Measurements from ENCODE around the gene FBXW5. TPM values are rescaled to one million over a fixed set of nuclear protein-coding genes. Genes with fewer than 3 reads are reported as not detected.

Gene FBXW5
- total RNA-seq, 5 donors from 2014 or later (not counting 1 experiment from before 2014, with no cell fraction given), result 60.9 to 161 (median 145) TPM

GRCh38 chr9:136917902-136918301, 26.6 kb downstream of the FBXW5 start:
- Mint-ChIP-seq H3K4me1 (peaks cover 0 to 4% (median 0%) of the 10 kb centered on the region in 3 donors), H3K27me3 (no peaks in the 10 kb centered on the region), H3K27ac (no peak overlapping the region), H3K36me3 (peaks cover 44% of the 10 kb centered on the region), H3K9me3 (no peaks in the 10 kb centered on the region), H3K4me3 (no peak overlapping the region)
- Histone ChIP-seq H3K4me3 (ENCODE audit: control insufficient read depth in 1 of 2, extremely low read depth in 1 of 2, low read length in 1 of 2) (no peak overlapping the region), H3K9me3 (no peaks in the 10 kb centered on the region), H3K36me3 (ENCODE audit: control insufficient read depth in 2 of 2, extremely low read depth in 1 of 2, insufficient read depth in 1 of 2, low read length in 1 of 2) (peaks cover 44 to 61% of the 10 kb centered on the region in 2 donors), H3K4me1 (ENCODE audit: control insufficient read depth in 1 of 2, extremely low read depth in 1 of 2, insufficient read depth in 2 of 2, low read length in 2 of 2) (peaks cover 0 to 2% of the 10 kb centered on the region in 2 experiments), H3K27ac (ENCODE audit: low read length) (no peak overlapping the region), H3K27me3 (replicated peaks in 1 of 2; ENCODE audit: control insufficient read depth in 2 of 2, extremely low read depth in 1 of 2, insufficient read depth in 2 of 2, low read length in 1 of 2) (no peaks in the 10 kb centered on the region)
- DNase-seq, result no peak
- ChIA-PET POLR2A (no interaction called here), CTCF (no interaction called here)
- ATAC-seq (replicated peaks in 1 of 4), result no peak
- 86% methylated on average over 6 of the region's 11 CpGs for WGBS (ENCODE audit: insufficient coverage)

- ChIA-PET POLR2A (no interaction called here), CTCF (no interaction called here)
- ATAC-seq (replicated peaks in 1 of 4), result no peak
- no peak for DNase-seq
- H3K27me3 Mint-ChIP-seq, result no peaks in the 10 kb centered on the region
- H3K27ac Mint-ChIP-seq, result no peak overlapping the region
- no peaks in the 10 kb centered on the region for H3K27me3 ChIP-seq (replicated peaks in 1 of 2; ENCODE audit: control insufficient read depth in 2 of 2, extremely low read depth in 1 of 2, insufficient read depth in 2 of 2, low read length in 1 of 2)
- peaks cover 0 to 2% of the 10 kb centered on the region in 2 experiments for H3K4me1 ChIP-seq (ENCODE audit: control insufficient read depth in 1 of 2, extremely low read depth in 1 of 2, insufficient read depth in 2 of 2, low read length in 2 of 2)
- H3K27ac ChIP-seq (ENCODE audit: low read length), result no peak overlapping the region
- peaks cover 0 to 4% (median 0%) of the 10 kb centered on the region in 3 donors for H3K4me1 Mint-ChIP-seq
- H3K36me3 Mint-ChIP-seq, result peaks cover 44% of the 10 kb centered on the region
- H3K9me3 ChIP-seq, result no peaks in the 10 kb centered on the region
- no peak overlapping the region for H3K4me3 Mint-ChIP-seq
- H3K9me3 Mint-ChIP-seq, result no peaks in the 10 kb centered on the region
- peaks cover 48 to 56% of the 10 kb centered on the region in 2 donors for H3K36me3 ChIP-seq (ENCODE audit: control insufficient read depth in 2 of 2, extremely low read depth in 1 of 2, insufficient read depth in 1 of 2, low read length in 1 of 2)
- WGBS (ENCODE audit: insufficient coverage), result 94% methylated on average over 32 of the region's 32 CpGs
- no peak overlapping the region for H3K4me3 ChIP-seq (ENCODE audit: control insufficient read depth in 1 of 2, extremely low read depth in 1 of 2, low read length in 1 of 2)
Observed at GRCh38 chr9:136916330-136917184, 28.0 kb downstream of the FBXW5 start.

GRCh38 chr9:136915632-136916329, 28.8 kb downstream of the FBXW5 start:
- Mint-ChIP-seq H3K4me3 (no peak overlapping the region), H3K36me3 (peaks cover 44% of the 10 kb centered on the region), H3K27ac (peak overlapping the region in 1 of 2 donors; percentile 18), H3K4me1 (peaks cover 0 to 4% (median 0%) of the 10 kb centered on the region in 3 donors), H3K27me3 (no peaks in the 10 kb centered on the region), H3K9me3 (no peaks in the 10 kb centered on the region)
- Histone ChIP-seq H3K36me3 (ENCODE audit: control insufficient read depth in 2 of 2, extremely low read depth in 1 of 2, insufficient read depth in 1 of 2, low read length in 1 of 2) (peaks cover 48 to 51% of the 10 kb centered on the region in 2 donors), H3K9me3 (no peaks in the 10 kb centered on the region), H3K27ac (ENCODE audit: low read length) (no peak overlapping the region), H3K27me3 (replicated peaks in 1 of 2; ENCODE audit: control insufficient read depth in 2 of 2, extremely low read depth in 1 of 2, insufficient read depth in 2 of 2, low read length in 1 of 2) (no peaks in the 10 kb centered on the region), H3K4me1 (ENCODE audit: control insufficient read depth in 1 of 2, extremely low read depth in 1 of 2, insufficient read depth in 2 of 2, low read length in 2 of 2) (peaks cover 0 to 2% of the 10 kb centered on the region in 2 experiments), H3K4me3 (ENCODE audit: control insufficient read depth in 1 of 2, extremely low read depth in 1 of 2, low read length in 1 of 2) (no peak overlapping the region)
- CTCF ChIA-PET, result no interaction called here
- 92% methylated on average over 20 of the region's 21 CpGs for WGBS (ENCODE audit: insufficient coverage)
- DNase-seq (no peak), ATAC-seq (replicated peaks in 1 of 4) (no peak)
- POLR2A ChIA-PET, result no interaction called here

GRCh38 chr9:136913701-136914438, 30.7 kb downstream of the FBXW5 start:
- peaks cover 41% of the 10 kb centered on the region for H3K36me3 Mint-ChIP-seq
- peaks cover 43 to 50% of the 10 kb centered on the region in 2 donors for H3K36me3 ChIP-seq (ENCODE audit: control insufficient read depth in 2 of 2, extremely low read depth in 1 of 2, insufficient read depth in 1 of 2, low read length in 1 of 2)
- no peaks in the 10 kb centered on the region for H3K9me3 Mint-ChIP-seq

GRCh38 chr9:136910901-136911245, 33.7 kb downstream of the FBXW5 start:
- peaks cover 2 to 7% (median 4%) of the 10 kb centered on the region in 3 donors for H3K4me1 Mint-ChIP-seq
- no peaks in the 10 kb centered on the region for H3K9me3 ChIP-seq
- ChIA-PET CTCF (no interaction called here), POLR2A (no interaction called here)
- H3K36me3 Mint-ChIP-seq, result peaks cover 30% of the 10 kb centered on the region
- no peaks in the 10 kb centered on the region for H3K27me3 Mint-ChIP-seq
- no peak overlapping the region for H3K27ac Mint-ChIP-seq
- ATAC-seq (replicated peaks in 1 of 4) (no peak), DNase-seq (peak in 2 of 35 experiments; percentile 8 to 19)
- H3K27ac ChIP-seq (ENCODE audit: low read length), result no peak overlapping the region
- H3K4me1 ChIP-seq (ENCODE audit: control insufficient read depth in 1 of 2, extremely low read depth in 1 of 2, insufficient read depth in 2 of 2, low read length in 2 of 2), result no peaks in the 10 kb centered on the region
- H3K9me3 Mint-ChIP-seq, result no peaks in the 10 kb centered on the region
- peaks cover 43% of the 10 kb centered on the region in 2 donors for H3K36me3 ChIP-seq (ENCODE audit: control insufficient read depth in 2 of 2, extremely low read depth in 1 of 2, insufficient read depth in 1 of 2, low read length in 1 of 2)
- H3K4me3 ChIP-seq (ENCODE audit: control insufficient read depth in 1 of 2, extremely low read depth in 1 of 2, low read length in 1 of 2), result no peak overlapping the region
- H3K27me3 ChIP-seq (replicated peaks in 1 of 2; ENCODE audit: control insufficient read depth in 2 of 2, extremely low read depth in 1 of 2, insufficient read depth in 2 of 2, low read length in 1 of 2), result no peaks in the 10 kb centered on the region
- 88% methylated on average over 12 of the region's 12 CpGs for WGBS (ENCODE audit: insufficient coverage)
- H3K4me3 Mint-ChIP-seq, result no peak overlapping the region

More at GRCh38 chr9:136913701-136914438, 30.7 kb downstream of the FBXW5 start:
- POLR2A ChIA-PET, result no interaction called here
- no peak overlapping the region for H3K27ac ChIP-seq (ENCODE audit: low read length)
- DNase-seq, result no peak
- CTCF ChIA-PET, result no interaction called here
- no peak for ATAC-seq (replicated peaks in 1 of 4)
- WGBS (ENCODE audit: insufficient coverage), result 96% methylated on average over 9 of the region's 17 CpGs
- no peak overlapping the region for H3K4me3 ChIP-seq (ENCODE audit: control insufficient read depth in 1 of 2, extremely low read depth in 1 of 2, low read length in 1 of 2)
- H3K27me3 ChIP-seq (replicated peaks in 1 of 2; ENCODE audit: control insufficient read depth in 2 of 2, extremely low read depth in 1 of 2, insufficient read depth in 2 of 2, low read length in 1 of 2), result no peaks in the 10 kb centered on the region
- no peaks in the 10 kb centered on the region for H3K27me3 Mint-ChIP-seq
- H3K27ac Mint-ChIP-seq, result no peak overlapping the region
- H3K4me1 ChIP-seq (ENCODE audit: control insufficient read depth in 1 of 2, extremely low read depth in 1 of 2, insufficient read depth in 2 of 2, low read length in 2 of 2), result peaks cover 0 to 2% of the 10 kb centered on the region in 2 experiments
- H3K4me3 Mint-ChIP-seq, result no peak overlapping the region
- peaks cover 0 to 4% (median 0%) of the 10 kb centered on the region in 3 donors for H3K4me1 Mint-ChIP-seq
- H3K9me3 ChIP-seq, result no peaks in the 10 kb centered on the region

GRCh38 chr9:136910197-136910900, 34.2 kb downstream of the FBXW5 start:
- H3K9me3 Mint-ChIP-seq, result no peaks in the 10 kb centered on the region
- H3K4me3 Mint-ChIP-seq, result no peak overlapping the region
- Histone ChIP-seq H3K27me3 (replicated peaks in 1 of 2; ENCODE audit: control insufficient read depth in 2 of 2, extremely low read depth in 1 of 2, insufficient read depth in 2 of 2, low read length in 1 of 2) (no peaks in the 10 kb centered on the region), H3K4me3 (ENCODE audit: control insufficient read depth in 1 of 2, extremely low read depth in 1 of 2, low read length in 1 of 2) (no peak overlapping the region), H3K4me1 (ENCODE audit: control insufficient read depth in 1 of 2, extremely low read depth in 1 of 2, insufficient read depth in 2 of 2, low read length in 2 of 2) (peaks cover 0 to under 1% of the 10 kb centered on the region in 2 experiments), H3K9me3 (no peaks in the 10 kb centered on the region), H3K36me3 (ENCODE audit: control insufficient read depth in 2 of 2, extremely low read depth in 1 of 2, insufficient read depth in 1 of 2, low read length in 1 of 2) (peaks cover 38 to 42% of the 10 kb centered on the region in 2 donors), H3K27ac (ENCODE audit: low read length) (no peak overlapping the region)
- H3K36me3 Mint-ChIP-seq, result peaks cover 27% of the 10 kb centered on the region
- ChIA-PET POLR2A (no interaction called here), CTCF (no interaction called here)
- WGBS (ENCODE audit: insufficient coverage), result 86% methylated on average over 8 of the region's 12 CpGs
- peaks cover 3 to 7% (median 4%) of the 10 kb centered on the region in 3 donors for H3K4me1 Mint-ChIP-seq
- H3K27me3 Mint-ChIP-seq, result no peaks in the 10 kb centered on the region
- no peak overlapping the region for H3K27ac Mint-ChIP-seq
- no peak for ATAC-seq (replicated peaks in 1 of 4)
- no peak for DNase-seq

All from T-cell (primary cell).